ENCODE measurements around the gene AUTS2.

Gene AUTS2

GRCh38 chr7:69598081-69598486 lies at the start of gene AUTS2:
AUTS2 (plus strand) TSS chr7:69598475; CDS start chr7:69599654, 1,179 bp downstream.
- Histone ChIP-seq H3K27ac (ENCODE audit: low read depth in 2 of 2, low read length in 2 of 2) (peak within 1 kb of the TSS; percentile 27 to 56), H3K27me3 (ENCODE audit: control insufficient read depth in 2 of 2, insufficient read depth in 2 of 2, low read length in 2 of 2) (peaks cover 4 to 17% of the 10 kb centered on the region in 2 donors), H3K9me3 (ENCODE audit: control insufficient read depth in 2 of 2, low read length in 2 of 2) (no peaks in the 10 kb centered on the region), H3K36me3 (ENCODE audit: control insufficient read depth in 2 of 2, insufficient read depth in 2 of 2, low read length in 2 of 2) (no peaks in the 10 kb centered on the region), H3K4me3 (ENCODE audit: low read length in 2 of 2) (peak within 1 kb of the TSS; percentile 58 to 76), H3K4me1 (ENCODE audit: control insufficient read depth in 2 of 2, insufficient read depth in 2 of 2, low read length in 2 of 2) (peaks cover 0 to 2% of the 10 kb centered on the region in 2 donors), H3K9ac (ENCODE audit: low read depth in 1 of 2, low read length in 2 of 2) (peak within 1 kb of the TSS; percentile 24 to 42)

DNA sequence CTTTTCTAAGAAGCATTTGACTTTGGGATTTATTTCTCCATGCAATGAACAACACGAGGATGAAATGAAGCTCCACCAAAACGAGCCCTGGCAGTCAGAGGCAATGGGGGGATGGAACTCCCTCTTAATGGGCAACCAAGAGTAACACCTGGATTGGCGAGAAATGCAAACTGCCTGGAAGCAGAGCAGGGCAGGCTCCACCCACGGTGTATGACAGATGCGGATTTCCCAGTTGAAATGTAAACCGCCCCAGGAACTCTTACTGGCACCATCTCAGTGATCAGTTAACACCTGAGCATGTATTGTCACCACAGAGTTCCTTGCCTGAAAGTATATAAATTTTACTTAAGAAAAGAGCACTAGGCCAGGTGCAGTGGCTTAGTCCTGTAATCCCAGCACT lies 47.3 kb upstream of the AUTS2 start:
- Histone ChIP-seq H3K36me3 (ENCODE audit: control insufficient read depth in 2 of 2, insufficient read depth in 2 of 2, low read length in 2 of 2) (no peaks in the 10 kb centered on the region), H3K4me1 (ENCODE audit: control insufficient read depth in 2 of 2, insufficient read depth in 2 of 2, low read length in 2 of 2) (no peaks in the 10 kb centered on the region), H3K27ac (ENCODE audit: low read depth in 2 of 2, low read length in 2 of 2) (no peak overlapping the region), H3K9me3 (ENCODE audit: control insufficient read depth in 2 of 2, low read length in 2 of 2) (no peaks in the 10 kb centered on the region), H3K9ac (ENCODE audit: low read depth in 1 of 2, low read length in 2 of 2) (no peak overlapping the region), H3K27me3 (ENCODE audit: control insufficient read depth in 2 of 2, insufficient read depth in 2 of 2, low read length in 2 of 2) (no peaks in the 10 kb centered on the region), H3K4me3 (ENCODE audit: low read length in 2 of 2) (no peak overlapping the region)

DNA sequence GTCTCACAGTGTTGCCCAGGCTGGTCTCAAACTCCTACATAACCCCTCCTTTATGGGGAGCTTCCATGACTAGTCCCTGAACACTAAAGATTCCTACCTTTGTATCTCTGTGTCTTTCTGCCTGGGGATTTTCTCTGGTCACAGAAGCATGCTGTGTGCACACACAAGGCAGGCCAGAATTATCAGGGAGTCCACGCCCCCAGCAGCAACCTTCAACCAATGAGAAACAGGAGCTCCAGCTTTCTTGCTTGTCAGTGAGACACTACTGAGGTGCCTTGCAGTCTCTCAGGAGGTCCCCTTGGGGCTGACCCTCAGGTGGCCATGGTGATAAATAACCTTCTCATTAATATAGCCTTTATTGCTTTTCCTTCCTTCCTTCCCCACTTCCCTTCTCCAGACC lies 45.1 kb upstream of the AUTS2 start:
- H3K36me3 ChIP-seq (ENCODE audit: control insufficient read depth in 2 of 2, insufficient read depth in 2 of 2, low read length in 2 of 2) = no peaks in the 10 kb centered on the region
- no peaks in the 10 kb centered on the region for H3K27me3 ChIP-seq (ENCODE audit: control insufficient read depth in 2 of 2, insufficient read depth in 2 of 2, low read length in 2 of 2)
- no peak overlapping the region for H3K9ac ChIP-seq (ENCODE audit: low read depth in 1 of 2, low read length in 2 of 2)
- H3K27ac ChIP-seq (ENCODE audit: low read depth in 2 of 2, low read length in 2 of 2) = no peak overlapping the region
- H3K4me1 ChIP-seq (ENCODE audit: control insufficient read depth in 2 of 2, insufficient read depth in 2 of 2, low read length in 2 of 2) = no peaks in the 10 kb centered on the region
- H3K9me3 ChIP-seq (ENCODE audit: control insufficient read depth in 2 of 2, low read length in 2 of 2) = no peaks in the 10 kb centered on the region
- H3K4me3 ChIP-seq (ENCODE audit: low read length in 2 of 2) = no peak overlapping the region

DNA sequence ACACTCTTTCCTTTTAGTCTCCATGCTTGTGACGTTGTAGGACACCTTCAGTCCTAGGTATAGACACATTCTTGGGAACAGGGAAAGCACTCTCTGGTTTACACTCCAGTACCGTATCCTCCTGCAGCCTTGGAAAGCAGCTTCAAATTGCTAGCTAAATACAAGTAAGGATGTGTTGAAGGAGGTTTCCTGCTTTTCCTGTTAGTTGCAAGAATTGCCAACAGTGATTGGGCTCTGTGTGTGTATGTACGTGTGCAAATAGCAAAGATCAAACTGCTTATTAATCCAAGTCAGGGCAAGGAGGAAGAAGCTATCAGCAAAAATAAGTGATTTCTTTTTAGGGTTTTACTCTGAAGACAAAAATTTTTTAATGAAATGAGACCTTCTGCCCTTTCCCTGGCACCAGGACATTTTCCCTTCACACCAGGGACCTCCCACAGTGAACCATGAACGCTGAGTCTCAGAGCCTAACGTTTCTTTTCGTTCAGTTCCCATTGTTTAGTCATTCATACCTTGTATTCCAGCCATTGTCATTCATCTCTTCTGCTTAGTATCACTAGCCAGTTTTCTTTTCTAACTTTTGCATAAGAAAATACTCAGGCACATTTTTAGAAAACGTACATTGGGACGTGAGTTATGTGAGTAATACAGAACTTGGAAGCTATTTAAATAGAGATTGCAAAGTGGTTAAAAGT lies 36.9 kb upstream of the AUTS2 start:
- no peaks in the 10 kb centered on the region for H3K27me3 ChIP-seq (ENCODE audit: control insufficient read depth in 2 of 2, insufficient read depth in 2 of 2, low read length in 2 of 2)
- no peak overlapping the region for H3K4me3 ChIP-seq (ENCODE audit: low read length in 2 of 2)

GRCh38 chr7:69564454-69565417 lies 33.5 kb upstream of the AUTS2 start:
- Histone ChIP-seq H3K36me3 (ENCODE audit: control insufficient read depth in 2 of 2, insufficient read depth in 2 of 2, low read length in 2 of 2) (no peaks in the 10 kb centered on the region), H3K27ac (ENCODE audit: low read depth in 2 of 2, low read length in 2 of 2) (no peak overlapping the region), H3K4me3 (ENCODE audit: low read length in 2 of 2) (no peak overlapping the region), H3K9ac (ENCODE audit: low read depth in 1 of 2, low read length in 2 of 2) (no peak overlapping the region), H3K27me3 (ENCODE audit: control insufficient read depth in 2 of 2, insufficient read depth in 2 of 2, low read length in 2 of 2) (no peaks in the 10 kb centered on the region), H3K4me1 (ENCODE audit: control insufficient read depth in 2 of 2, insufficient read depth in 2 of 2, low read length in 2 of 2) (no peaks in the 10 kb centered on the region), H3K9me3 (ENCODE audit: control insufficient read depth in 2 of 2, low read length in 2 of 2) (no peaks in the 10 kb centered on the region)

More for the DNA sequence above, 36.9 kb upstream of the AUTS2 start:
- no peaks in the 10 kb centered on the region for H3K36me3 ChIP-seq (ENCODE audit: control insufficient read depth in 2 of 2, insufficient read depth in 2 of 2, low read length in 2 of 2)
- H3K4me1 ChIP-seq (ENCODE audit: control insufficient read depth in 2 of 2, insufficient read depth in 2 of 2, low read length in 2 of 2) = no peaks in the 10 kb centered on the region
- no peak overlapping the region for H3K9ac ChIP-seq (ENCODE audit: low read depth in 1 of 2, low read length in 2 of 2)
- no peak overlapping the region for H3K27ac ChIP-seq (ENCODE audit: low read depth in 2 of 2, low read length in 2 of 2)
- no peaks in the 10 kb centered on the region for H3K9me3 ChIP-seq (ENCODE audit: control insufficient read depth in 2 of 2, low read length in 2 of 2)

DNA sequence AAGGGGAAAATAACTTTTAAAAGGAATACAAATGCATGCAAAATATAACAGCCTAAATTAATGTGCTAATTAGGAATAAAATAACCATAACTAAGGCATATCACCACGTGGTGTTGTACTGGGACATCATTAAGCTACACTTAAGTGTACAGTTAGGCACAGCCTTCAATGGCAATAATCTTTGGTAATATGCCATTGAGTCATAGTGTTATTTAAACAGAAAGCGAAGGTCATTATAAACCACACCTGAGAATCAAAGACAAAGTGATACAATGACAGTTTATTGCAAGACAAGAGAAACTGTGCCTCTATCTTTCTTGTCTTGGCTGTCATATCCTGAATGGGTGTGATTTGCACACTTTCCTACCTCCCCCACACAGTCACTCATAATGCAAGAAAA lies 30.5 kb upstream of the AUTS2 start:
- Histone ChIP-seq H3K9me3 (ENCODE audit: control insufficient read depth in 2 of 2, low read length in 2 of 2) (no peaks in the 10 kb centered on the region), H3K4me1 (ENCODE audit: control insufficient read depth in 2 of 2, insufficient read depth in 2 of 2, low read length in 2 of 2) (no peaks in the 10 kb centered on the region), H3K9ac (ENCODE audit: low read depth in 1 of 2, low read length in 2 of 2) (no peak overlapping the region), H3K36me3 (ENCODE audit: control insufficient read depth in 2 of 2, insufficient read depth in 2 of 2, low read length in 2 of 2) (no peaks in the 10 kb centered on the region), H3K27ac (ENCODE audit: low read depth in 2 of 2, low read length in 2 of 2) (no peak overlapping the region), H3K4me3 (ENCODE audit: low read length in 2 of 2) (no peak overlapping the region), H3K27me3 (ENCODE audit: control insufficient read depth in 2 of 2, insufficient read depth in 2 of 2, low read length in 2 of 2) (no peaks in the 10 kb centered on the region)

DNA sequence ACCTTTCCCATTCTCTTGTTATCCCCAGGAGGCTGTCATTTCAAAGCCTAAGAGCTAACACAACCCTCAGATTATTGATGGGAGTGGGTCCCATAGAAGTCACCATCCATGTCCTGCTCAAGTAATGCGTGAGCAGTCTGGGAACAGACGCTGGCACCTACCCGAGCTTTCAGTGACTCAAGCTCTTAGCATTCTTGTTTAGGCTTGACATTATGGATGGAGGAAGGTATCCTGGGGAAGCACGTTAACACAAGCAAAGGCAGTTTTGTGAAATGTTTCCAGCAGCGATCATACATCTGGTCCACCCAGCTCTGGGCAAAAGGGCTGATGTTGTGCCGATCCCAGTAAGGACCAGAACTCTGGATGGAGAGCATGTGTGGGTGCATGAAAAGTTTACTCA lies 30.0 kb upstream of the AUTS2 start:
- Histone ChIP-seq H3K4me1 (ENCODE audit: control insufficient read depth in 2 of 2, insufficient read depth in 2 of 2, low read length in 2 of 2) (no peaks in the 10 kb centered on the region), H3K36me3 (ENCODE audit: control insufficient read depth in 2 of 2, insufficient read depth in 2 of 2, low read length in 2 of 2) (no peaks in the 10 kb centered on the region), H3K9ac (ENCODE audit: low read depth in 1 of 2, low read length in 2 of 2) (no peak overlapping the region), H3K4me3 (ENCODE audit: low read length in 2 of 2) (no peak overlapping the region), H3K9me3 (ENCODE audit: control insufficient read depth in 2 of 2, low read length in 2 of 2) (no peaks in the 10 kb centered on the region), H3K27ac (ENCODE audit: low read depth in 2 of 2, low read length in 2 of 2) (no peak overlapping the region), H3K27me3 (ENCODE audit: control insufficient read depth in 2 of 2, insufficient read depth in 2 of 2, low read length in 2 of 2) (no peaks in the 10 kb centered on the region)

GRCh38 chr7:69575651-69576050 lies 22.6 kb upstream of the AUTS2 start:
- H3K36me3 ChIP-seq (ENCODE audit: control insufficient read depth in 2 of 2, insufficient read depth in 2 of 2, low read length in 2 of 2) = no peaks in the 10 kb centered on the region
- no peak overlapping the region for H3K27ac ChIP-seq (ENCODE audit: low read depth in 2 of 2, low read length in 2 of 2)
- H3K9ac ChIP-seq (ENCODE audit: low read depth in 1 of 2, low read length in 2 of 2) = no peak overlapping the region
- no peaks in the 10 kb centered on the region for H3K4me1 ChIP-seq (ENCODE audit: control insufficient read depth in 2 of 2, insufficient read depth in 2 of 2, low read length in 2 of 2)
- H3K9me3 ChIP-seq (ENCODE audit: control insufficient read depth in 2 of 2, low read length in 2 of 2) = no peaks in the 10 kb centered on the region
- H3K27me3 ChIP-seq (ENCODE audit: control insufficient read depth in 2 of 2, insufficient read depth in 2 of 2, low read length in 2 of 2) = no peaks in the 10 kb centered on the region
- H3K4me3 ChIP-seq (ENCODE audit: low read length in 2 of 2) = no peak overlapping the region

DNA sequence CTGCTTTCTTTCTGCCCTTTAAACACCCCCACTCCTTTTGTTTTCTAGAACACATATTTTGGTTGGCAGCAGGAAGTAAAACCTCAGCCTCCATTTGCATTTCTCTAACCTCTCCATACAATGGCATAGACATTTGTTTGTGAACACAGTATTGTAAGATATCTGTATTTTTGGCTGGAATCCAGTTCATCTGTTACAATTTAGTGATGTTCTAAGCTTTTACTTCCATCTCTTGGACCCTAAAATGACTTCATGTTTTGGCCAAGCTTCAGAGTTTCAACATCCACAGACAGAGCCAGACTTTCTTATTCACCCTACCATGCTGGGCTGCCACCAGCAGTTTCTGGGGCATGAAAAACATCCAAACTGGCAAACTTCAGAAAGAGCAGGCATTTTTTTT lies 21.1 kb upstream of the AUTS2 start:
- no peak overlapping the region for H3K9ac ChIP-seq (ENCODE audit: low read depth in 1 of 2, low read length in 2 of 2)
- no peaks in the 10 kb centered on the region for H3K27me3 ChIP-seq (ENCODE audit: control insufficient read depth in 2 of 2, insufficient read depth in 2 of 2, low read length in 2 of 2)

DNA sequence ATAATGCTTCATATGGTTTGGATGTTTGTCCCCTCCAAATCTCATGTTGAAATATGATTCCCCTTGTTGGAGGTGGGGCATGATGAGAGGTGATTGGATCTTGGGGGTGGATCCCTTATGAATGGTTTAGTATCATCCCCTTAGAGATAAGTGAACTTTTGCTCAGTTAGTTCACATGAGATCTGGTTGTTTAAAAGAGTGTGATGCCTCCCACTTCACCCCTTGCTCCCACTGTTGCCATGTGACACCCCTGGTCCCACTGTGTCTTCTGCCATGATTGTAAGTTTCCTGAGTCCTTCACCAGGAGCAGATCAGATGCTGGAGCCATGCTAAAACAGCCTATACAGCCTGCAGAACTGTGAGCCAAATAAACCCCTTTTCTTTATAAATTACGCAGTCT lies 13.1 kb upstream of the AUTS2 start:
- Histone ChIP-seq H3K36me3 (ENCODE audit: control insufficient read depth in 2 of 2, insufficient read depth in 2 of 2, low read length in 2 of 2) (no peaks in the 10 kb centered on the region), H3K9ac (ENCODE audit: low read depth in 1 of 2, low read length in 2 of 2) (no peak overlapping the region), H3K27me3 (ENCODE audit: control insufficient read depth in 2 of 2, insufficient read depth in 2 of 2, low read length in 2 of 2) (no peaks in the 10 kb centered on the region), H3K4me1 (ENCODE audit: control insufficient read depth in 2 of 2, insufficient read depth in 2 of 2, low read length in 2 of 2) (no peaks in the 10 kb centered on the region), H3K4me3 (ENCODE audit: low read length in 2 of 2) (no peak overlapping the region), H3K9me3 (ENCODE audit: control insufficient read depth in 2 of 2, low read length in 2 of 2) (no peaks in the 10 kb centered on the region), H3K27ac (ENCODE audit: low read depth in 2 of 2, low read length in 2 of 2) (no peak overlapping the region)

More for the DNA sequence above, 21.1 kb upstream of the AUTS2 start:
- Histone ChIP-seq H3K4me1 (ENCODE audit: control insufficient read depth in 2 of 2, insufficient read depth in 2 of 2, low read length in 2 of 2) (no peaks in the 10 kb centered on the region), H3K4me3 (ENCODE audit: low read length in 2 of 2) (no peak overlapping the region), H3K27ac (ENCODE audit: low read depth in 2 of 2, low read length in 2 of 2) (no peak overlapping the region), H3K9me3 (ENCODE audit: control insufficient read depth in 2 of 2, low read length in 2 of 2) (no peaks in the 10 kb centered on the region), H3K36me3 (ENCODE audit: control insufficient read depth in 2 of 2, insufficient read depth in 2 of 2, low read length in 2 of 2) (no peaks in the 10 kb centered on the region)

Data from mucosa of rectum (tissue), 2 donors.